SK-N-SH (cell line): ENCODE measurements around the gene RAD51B. TPM values are rescaled to one million over a fixed set of nuclear protein-coding genes. Genes with fewer than 3 reads are reported as not detected.
A peak's percentile ranks its signal among the peaks of the same experiment; 100 is the strongest.

Experiments
- CTCF ChIA-PET: fragments of 300-600, 350-600 bp; formaldehyde crosslinking; extraction: SDS; loops from one replicate; lab custom pipeline; 2021; lab: Yijun Ruan, JAX
- POLR2A ChIA-PET: fragments of 350-600 bp; sonication (Branson Sonifier 250); formaldehyde crosslinking; extraction: SDS; loops from one replicate; lab custom pipeline; 2020; ENCODE audit warnings: antibody characterized with exemption, inconsistent platforms; lab: Yijun Ruan, JAX
- DNase-seq: peaks from one replicate; pipeline ENCODE4 v3.0.0; 2012
- H2AFZ ChIP-seq: fragments of 200-600 bp; sonication (generic); 2 replicates; pipeline ENCODE4 v1.8.1; 2016; ENCODE audit warnings: antibody characterized with exemption, mild to moderate bottlenecking, low read depth
- H3F3A ChIP-seq: fragments of 200-600 bp; sonication (generic); replicated peaks from 2 replicates; pipeline ENCODE3; 2016; ENCODE audit warnings: antibody characterized with exemption, mild to moderate bottlenecking; ENCODE audit not compliant: insufficient read depth
- H3K27ac ChIP-seq, 2 experiments: fragments of 200-500 bp in 1 of 2; fragments of 200-600 bp in 1 of 2; sonication (Bioruptor generic) in 1 of 2; sonication (generic), shearing (Covaris generic) in 1 of 2; 2 replicates each; pipeline versions ENCODE4 v1.5.1 to v1.6.1; 2014 to 2016; ENCODE audit warnings: low read depth in 2 of 2, inconsistent platforms in 1 of 2, low read length in 1 of 2, mild to moderate bottlenecking in 1 of 2, mixed read lengths in 1 of 2
- H3K27me3 ChIP-seq: fragments of 200-600 bp; sonication (generic), shearing (Covaris generic); 2 replicates; pipeline ENCODE4 v1.6.1; 2016; ENCODE audit warnings: mixed run types; ENCODE audit not compliant: insufficient read depth
- H3K36me3 ChIP-seq, 2 experiments: fragments of 200-500 bp in 1 of 2; fragments of 200-600 bp in 1 of 2; sonication (Bioruptor generic) in 1 of 2; sonication (generic) in 1 of 2; replicated peaks in 1 of 2; 2 replicates each; pipeline versions ENCODE3 to v1.5.1; 2014 to 2016; ENCODE audit warnings: low read length in 1 of 2, mild to moderate bottlenecking in 1 of 2; ENCODE audit not compliant: insufficient read depth in 2 of 2, control insufficient read depth in 1 of 2
- H3K4me1 ChIP-seq, 2 experiments: fragments of 200-500 bp in 1 of 2; fragments of 200-600 bp in 1 of 2; sonication (Bioruptor generic) in 1 of 2; sonication (generic), shearing (Covaris generic) in 1 of 2; 2 replicates each; pipeline versions ENCODE4 v1.5.1 to v1.6.1; 2014 to 2016; ENCODE audit warnings: low read depth in 1 of 2, low read length in 1 of 2, mixed run types in 1 of 2; ENCODE audit not compliant: insufficient read depth in 2 of 2, control insufficient read depth in 1 of 2
- H3K4me2 ChIP-seq: fragments of 200-600 bp; sonication (generic), shearing (Covaris generic); 2 replicates; pipeline ENCODE4 v1.6.1; 2017; ENCODE audit warnings: mixed run types
- H3K4me3 ChIP-seq, 2 experiments: fragments of 200-500 bp in 1 of 2; fragments of 200-600 bp in 1 of 2; sonication (Bioruptor generic) in 1 of 2; sonication (generic), shearing (Covaris generic) in 1 of 2; 2 replicates each; pipeline versions ENCODE4 v1.5.1 to v1.8.1; 2014 to 2016; ENCODE audit warnings: low read depth in 2 of 2, inconsistent platforms in 1 of 2, low read length in 1 of 2, mild to moderate bottlenecking in 1 of 2, mixed read lengths in 1 of 2, moderate library complexity in 1 of 2
- H3K79me2 ChIP-seq: fragments of 200-600 bp; sonication (generic); 2 replicates; pipeline ENCODE4 v1.8.1; 2017; ENCODE audit warnings: mild to moderate bottlenecking; ENCODE audit not compliant: insufficient read depth
- H3K9ac ChIP-seq: fragments of 200-600 bp; sonication (generic); 2 replicates; pipeline ENCODE4 v1.6.1; 2017; ENCODE audit warnings: mixed run types
- H3K9me2 ChIP-seq: fragments of 200-600 bp; sonication (generic); 2 replicates; pipeline ENCODE4 v1.6.1; 2017; ENCODE audit warnings: mixed run types
- H3K9me3 ChIP-seq: fragments of 200-600 bp; sonication (generic); 2 replicates; pipeline ENCODE4 v1.6.1; 2017; ENCODE audit warnings: mixed run types, mild to moderate bottlenecking, moderate library complexity
- H4K20me1 ChIP-seq: fragments of 200-600 bp; sonication (generic); 2 replicates; pipeline ENCODE4 v1.6.1; 2017; ENCODE audit warnings: mild to moderate bottlenecking, mixed run types; ENCODE audit not compliant: insufficient read depth
- CHD2 ChIP-seq: fragments of 150-350 bp; IDR thresholded peaks from 2 replicates; pipeline ENCODE4 v1.6.1; 2018; ENCODE audit warnings: low read length; ENCODE audit not compliant: partially characterized antibody
- ELF1 ChIP-seq: IDR thresholded peaks from 2 replicates; pipeline ENCODE4 v1.4.0; 2012
- EP300 ChIP-seq, 2 experiments: IDR thresholded peaks; 2 replicates each; pipeline versions ENCODE4 v1.4.0 to v1.6.1; 2012; ENCODE audit warnings: borderline replicate concordance in 1 of 2, low read depth in 1 of 2, low read length in 1 of 2
- FOSL2 ChIP-seq: IDR thresholded peaks from 2 replicates; pipeline ENCODE4 v1.4.0; 2012; ENCODE audit warnings: low read depth, mild to moderate bottlenecking, moderate library complexity, borderline replicate concordance
- FOXM1 ChIP-seq: IDR thresholded peaks from 2 replicates; pipeline ENCODE4 v1.4.0; 2012; ENCODE audit warnings: low read depth, mild to moderate bottlenecking
- GABPA ChIP-seq: IDR thresholded peaks from 2 replicates; pipeline ENCODE4 v1.4.0; 2012; ENCODE audit warnings: low read depth, mild to moderate bottlenecking
- GATA2 ChIP-seq: sonication (generic); formaldehyde crosslinking; IDR thresholded peaks from 2 replicates; pipeline ENCODE4 v1.5.0; 2020; ENCODE audit warnings: mild to moderate bottlenecking, missing genetic modification reagents
- JUND ChIP-seq: IDR thresholded peaks from 2 replicates; pipeline ENCODE4 v1.4.0; 2012
- MEF2A ChIP-seq: IDR thresholded peaks from 2 replicates; pipeline ENCODE4 v1.4.0; 2012; ENCODE audit warnings: low read depth, borderline replicate concordance
- MXI1 ChIP-seq: IDR thresholded peaks from 2 replicates; pipeline ENCODE4 v1.6.1; 2012; ENCODE audit warnings: mild to moderate bottlenecking, low read depth, low read length, improper control_type of control experiment
- NRF1 ChIP-seq: IDR thresholded peaks from 2 replicates; pipeline ENCODE4 v1.6.1; 2012; ENCODE audit warnings: low read depth, mild to moderate bottlenecking, low read length
- POLR2AphosphoS5 ChIP-seq: IDR thresholded peaks from 2 replicates; pipeline ENCODE4 v1.6.1; 2012; ENCODE audit warnings: low read depth, low read length
- RFX5 ChIP-seq: IDR thresholded peaks from 2 replicates; pipeline ENCODE4 v1.6.1; 2012; ENCODE audit warnings: mild to moderate bottlenecking, improper control_type of control experiment, low read length
- RXRA ChIP-seq: IDR thresholded peaks from 2 replicates; pipeline ENCODE4 v1.4.0; 2012; ENCODE audit warnings: low read depth, mild to moderate bottlenecking, borderline replicate concordance
- TEAD4 ChIP-seq: IDR thresholded peaks from 2 replicates; pipeline ENCODE4 v1.4.0; 2012; ENCODE audit warnings: mild to moderate bottlenecking, borderline replicate concordance; ENCODE audit not compliant: insufficient read depth
- USF2 ChIP-seq: fragments of 150-350 bp; IDR thresholded peaks from 2 replicates; pipeline ENCODE4 v1.6.1; 2017; ENCODE audit warnings: antibody characterized with exemption, low read length, low read depth, borderline replicate concordance
- WGBS: methylation state at CpG from one replicate; pipeline ENCODE4 v1.1.6; 2017; ENCODE audit warnings: low lambda C conversion rate; 5-methylcytosine and 5-hydroxymethylcytosine counted together
- polyA plus RNA-seq, 3 experiments: library from polyadenylated mRNA; depleted of rRNA; stranded (reverse); fragments of >200 nt; gene quantifications; 2 replicates each; pipeline ENCODE4 v1.2.3, GENCODE V29; 2012
- TF ChIP-seq, protein P1 (sequence below): fragments of 150-350 bp; IDR thresholded peaks from 2 replicates; pipeline ENCODE4 v1.6.1; 2016; ENCODE audit warnings: mild to moderate bottlenecking, low read depth, low read length
- TF ChIP-seq, protein P2 (sequence below): IDR thresholded peaks from 2 replicates; pipeline ENCODE4 v1.4.0; 2012; ENCODE audit warnings: low read depth
- TF ChIP-seq, protein P3 (sequence below): IDR thresholded peaks from 2 replicates; pipeline ENCODE4 v1.4.0; 2012; ENCODE audit warnings: low read depth, borderline replicate concordance
- TF ChIP-seq, protein P4 (sequence below): IDR thresholded peaks from 2 replicates; pipeline ENCODE4; 2012

Gene RAD51B
- polyA plus RNA-seq, 1 of the 3 experiments (the other 2 are of a cell fraction) = 6.0 TPM

- H3F3A ChIP-seq = peaks cover 74% of the 10 kb centered on the region
- H2AFZ ChIP-seq = no peak overlapping the region
- peak overlapping the region; percentile 89; the same call in 1 of the 2 replicates for H3K9ac ChIP-seq
- peak overlapping the region; percentile 9; the same call in 1 of the 2 replicates for H3K4me2 ChIP-seq
- DNase-seq = no peak
- peak overlapping the region; percentile 95 to 100 for H3K27ac ChIP-seq
- WGBS = 43% methylated on average over 5 of the region's 5 CpGs
- ChIA-PET CTCF (interaction anchor here (1.2 kb wide), 1 partner anchor 11 kb away, joined by 3 read pairs; no protein-coding TSS in a partner anchor), POLR2A (no interaction called here)
- H4K20me1 ChIP-seq = no peaks in the 10 kb centered on the region
- H3K79me2 ChIP-seq = no peaks in the 10 kb centered on the region
- H3K9me3 ChIP-seq = no peaks in the 10 kb centered on the region
- no peaks in the 10 kb centered on the region for H3K36me3 ChIP-seq
- H3K4me1 ChIP-seq = peaks cover 19 to 88% of the 10 kb centered on the region in 2 experiments
- H3K4me3 ChIP-seq = no peak overlapping the region
- 0 out of 2 replicates have a peak, but pooled peaks have one; percentile 13 for TF ChIP-seq FOSL2
- no peak for TF ChIP-seq FOXM1
- TF ChIP-seq, protein P1, sequence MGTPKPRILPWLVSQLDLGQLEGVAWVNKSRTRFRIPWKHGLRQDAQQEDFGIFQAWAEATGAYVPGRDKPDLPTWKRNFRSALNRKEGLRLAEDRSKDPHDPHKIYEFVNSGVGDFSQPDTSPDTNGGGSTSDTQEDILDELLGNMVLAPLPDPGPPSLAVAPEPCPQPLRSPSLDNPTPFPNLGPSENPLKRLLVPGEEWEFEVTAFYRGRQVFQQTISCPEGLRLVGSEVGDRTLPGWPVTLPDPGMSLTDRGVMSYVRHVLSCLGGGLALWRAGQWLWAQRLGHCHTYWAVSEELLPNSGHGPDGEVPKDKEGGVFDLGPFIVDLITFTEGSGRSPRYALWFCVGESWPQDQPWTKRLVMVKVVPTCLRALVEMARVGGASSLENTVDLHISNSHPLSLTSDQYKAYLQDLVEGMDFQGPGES = no peak
- TF ChIP-seq RFX5 = no peak
- TF ChIP-seq RXRA = no peak
- 0 out of 2 replicates have a peak, but pooled peaks have one; percentile 8 for TF ChIP-seq JUND
- no peak for TF ChIP-seq GABPA
- no peak for TF ChIP-seq CHD2
- TF ChIP-seq, protein P2, sequence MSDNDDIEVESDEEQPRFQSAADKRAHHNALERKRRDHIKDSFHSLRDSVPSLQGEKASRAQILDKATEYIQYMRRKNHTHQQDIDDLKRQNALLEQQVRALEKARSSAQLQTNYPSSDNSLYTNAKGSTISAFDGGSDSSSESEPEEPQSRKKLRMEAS = peak; percentile 25; the same call in 1 of the 2 replicates
- TF ChIP-seq, protein P3, sequence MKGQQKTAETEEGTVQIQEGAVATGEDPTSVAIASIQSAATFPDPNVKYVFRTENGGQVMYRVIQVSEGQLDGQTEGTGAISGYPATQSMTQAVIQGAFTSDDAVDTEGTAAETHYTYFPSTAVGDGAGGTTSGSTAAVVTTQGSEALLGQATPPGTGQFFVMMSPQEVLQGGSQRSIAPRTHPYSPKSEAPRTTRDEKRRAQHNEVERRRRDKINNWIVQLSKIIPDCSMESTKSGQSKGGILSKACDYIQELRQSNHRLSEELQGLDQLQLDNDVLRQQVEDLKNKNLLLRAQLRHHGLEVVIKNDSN = no peak
- no peak for TF ChIP-seq ELF1
- TF ChIP-seq NRF1 = no peak
- H3K27me3 ChIP-seq = no peaks in the 10 kb centered on the region
- no peaks in the 10 kb centered on the region for H3K9me2 ChIP-seq
These were observed 321.9 kb downstream of the RAD51B start for GRCh38 chr14:68141281-68142088.

GRCh38 chr14:68143341-68143841 lies 323.8 kb downstream of the RAD51B start:
- H3K4me3 ChIP-seq = no peak overlapping the region
- 0 out of 2 replicates have a peak, but pooled peaks cover 4% of the 10 kb centered on the region for H3K9me3 ChIP-seq
- peak overlapping the region; percentile 51; the same call in 1 of the 2 replicates for H3K4me2 ChIP-seq
- H3K79me2 ChIP-seq = no peaks in the 10 kb centered on the region
- no peaks in the 10 kb centered on the region for H3K36me3 ChIP-seq
- peak overlapping the region; percentile 95 to 100 for H3K27ac ChIP-seq
- H3F3A ChIP-seq = peaks cover 77% of the 10 kb centered on the region
- H3K9me2 ChIP-seq = no peaks in the 10 kb centered on the region
- H3K27me3 ChIP-seq = no peaks in the 10 kb centered on the region
- 36% methylated on average over 4 of the region's 4 CpGs for WGBS
- H4K20me1 ChIP-seq = no peaks in the 10 kb centered on the region
- DNase-seq = no peak
- peak overlapping the region; percentile 62 for H3K9ac ChIP-seq
- peak overlapping the region; percentile 54; the same call in 1 of the 2 replicates for H2AFZ ChIP-seq
- CTCF ChIA-PET = interaction anchor here (0.6 to 1.1 kb wide), 2 partner anchors 643 to 673 kb away, joined by 3 read pairs; no protein-coding TSS in a partner anchor
- peaks cover 14 to 81% of the 10 kb centered on the region in 2 experiments for H3K4me1 ChIP-seq
- POLR2A ChIA-PET = no interaction called here
- TF ChIP-seq MEF2A = peak; percentile 71
- peak; percentile 91 for TF ChIP-seq TEAD4
- no peak for TF ChIP-seq GATA2 (CRISPR knock-in tag)
- peak; percentile 66 for TF ChIP-seq JUND
- TF ChIP-seq, protein P1 = no peak
- TF ChIP-seq, protein P4, sequence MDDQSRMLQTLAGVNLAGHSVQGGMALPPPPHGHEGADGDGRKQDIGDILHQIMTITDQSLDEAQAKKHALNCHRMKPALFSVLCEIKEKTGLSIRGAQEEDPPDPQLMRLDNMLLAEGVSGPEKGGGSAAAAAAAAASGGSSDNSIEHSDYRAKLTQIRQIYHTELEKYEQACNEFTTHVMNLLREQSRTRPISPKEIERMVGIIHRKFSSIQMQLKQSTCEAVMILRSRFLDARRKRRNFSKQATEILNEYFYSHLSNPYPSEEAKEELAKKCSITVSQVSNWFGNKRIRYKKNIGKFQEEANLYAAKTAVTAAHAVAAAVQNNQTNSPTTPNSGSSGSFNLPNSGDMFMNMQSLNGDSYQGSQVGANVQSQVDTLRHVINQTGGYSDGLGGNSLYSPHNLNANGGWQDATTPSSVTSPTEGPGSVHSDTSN = peak; percentile 94
- TF ChIP-seq FOXM1 = peak; percentile 83; the same call in 1 of the 2 replicates
- TF ChIP-seq POLR2AphosphoS5 = peak; percentile 47; the same call in 1 of the 2 replicates
- TF ChIP-seq USF2 = no peak
- peak; percentile 83 to 96 for TF ChIP-seq EP300 (IDR thresholded peaks at IDR 0.05; ENCODE audit: borderline replicate concordance in 1 of 2, low read depth in 1 of 2, low read length in 1 of 2)
- TF ChIP-seq RFX5 = no peak
- TF ChIP-seq MXI1 = no peak
